Trophoblast cell (in vitro differentiated cells and primary cell): Measurements from ENCODE around the gene DLGAP1.

Experiments used
- DNase-seq, 2 donors: peaks; one replicate each; pipeline ENCODE4 v3.0.0-alpha.2; 2016
- H2AFZ ChIP-seq: 2 replicates; pipeline ENCODE4 v1.6.1; 2013; ENCODE audit warnings: low read length, moderate library complexity, mild to moderate bottlenecking; ENCODE audit not compliant: insufficient read depth, poor library complexity
- H2AK5ac ChIP-seq: 2 replicates; pipeline ENCODE4 v1.6.1; 2013; ENCODE audit warnings: mild to moderate bottlenecking, low read length
- H2BK120ac ChIP-seq: 2 replicates; pipeline ENCODE4 v1.6.1; 2013; ENCODE audit warnings: low read length, mild to moderate bottlenecking, moderate library complexity; ENCODE audit not compliant: insufficient read depth, poor library complexity
- H2BK12ac ChIP-seq: 2 replicates; pipeline ENCODE4 v1.6.1; 2013; ENCODE audit warnings: mild to moderate bottlenecking, low read length, moderate library complexity
- H2BK5ac ChIP-seq: 2 replicates; pipeline ENCODE4 v1.6.1; 2013; ENCODE audit warnings: low read length, low read depth, moderate library complexity, mild to moderate bottlenecking; ENCODE audit not compliant: poor library complexity
- H3K14ac ChIP-seq: 2 replicates; pipeline ENCODE4 v1.6.1; 2013; ENCODE audit warnings: mild to moderate bottlenecking, low read length
- H3K18ac ChIP-seq: 2 replicates; pipeline ENCODE4 v1.6.1; 2013; ENCODE audit warnings: mild to moderate bottlenecking, low read length
- H3K23ac ChIP-seq: 2 replicates; pipeline ENCODE4 v1.6.1; 2013; ENCODE audit warnings: low read length
- H3K27ac ChIP-seq: 2 replicates; pipeline ENCODE4 v1.5.1; 2013; ENCODE audit warnings: low read depth, mild to moderate bottlenecking, inconsistent platforms, low read length, moderate library complexity
- H3K27me3 ChIP-seq: 2 replicates; pipeline ENCODE4 v1.6.1; 2013; ENCODE audit warnings: inconsistent platforms, mild to moderate bottlenecking, low read length, moderate library complexity; ENCODE audit not compliant: insufficient read depth
- H3K36me3 ChIP-seq, 2 experiments: 1 replicate in 1 of 2; 2 replicates in 1 of 2; pipeline ENCODE4 v1.6.1; 2013; ENCODE audit warnings: low read length in 2 of 2, mild to moderate bottlenecking in 2 of 2, moderate library complexity in 1 of 2; ENCODE audit not compliant: insufficient read depth in 2 of 2, control insufficient read depth in 1 of 2
- H3K4ac ChIP-seq: 2 replicates; pipeline ENCODE4 v1.6.1; 2013; ENCODE audit warnings: low read depth, mild to moderate bottlenecking, low read length, moderate library complexity
- H3K4me1 ChIP-seq, 2 experiments: 1 replicate in 1 of 2; 2 replicates in 1 of 2; pipeline ENCODE4 v1.6.1; 2013; ENCODE audit warnings: low read length in 2 of 2, mild to moderate bottlenecking in 2 of 2, moderate library complexity in 1 of 2; ENCODE audit not compliant: insufficient read depth in 2 of 2, control insufficient read depth in 1 of 2
- H3K4me2 ChIP-seq: 2 replicates; pipeline ENCODE4 v1.6.1; 2013; ENCODE audit warnings: inconsistent platforms, mild to moderate bottlenecking, low read length, moderate library complexity
- H3K4me3 ChIP-seq: 2 replicates; pipeline ENCODE4 v1.5.1; 2013; ENCODE audit warnings: mild to moderate bottlenecking, low read depth, low read length, inconsistent platforms
- H3K79me1 ChIP-seq: one replicate; pipeline ENCODE4 v1.6.1; 2013; ENCODE audit warnings: low read length
- H3K79me2 ChIP-seq: 2 replicates; pipeline ENCODE4 v1.6.1; 2013; ENCODE audit warnings: low read length, mild to moderate bottlenecking; ENCODE audit not compliant: control insufficient read depth, insufficient read depth, poor library complexity
- H3K9ac ChIP-seq: 2 replicates; pipeline ENCODE4 v1.6.1; 2013; ENCODE audit warnings: mild to moderate bottlenecking, low read length
- H3K9me3 ChIP-seq: 2 replicates; pipeline ENCODE4 v1.6.1; 2013; ENCODE audit warnings: low read depth, mild to moderate bottlenecking, control low read depth, inconsistent platforms, low read length; ENCODE audit not compliant: insufficient read depth
- H4K12ac ChIP-seq: 2 replicates; pipeline ENCODE4 v1.6.1; 2013; ENCODE audit warnings: low read depth, mild to moderate bottlenecking, low read length, moderate library complexity
- H4K8ac ChIP-seq: 2 replicates; pipeline ENCODE4 v1.6.1; 2013; ENCODE audit warnings: low read depth, mild to moderate bottlenecking, low read length, moderate library complexity
- H4K91ac ChIP-seq: one replicate; pipeline ENCODE4 v1.6.1; 2013; ENCODE audit warnings: low read depth, mild to moderate bottlenecking, low read length, moderate library complexity
- WGBS: extraction: QIAGEN DNeasy Blood & Tissue Kit; methylation state at CpG from one replicate; pipeline ENCODE4 v1.1.7; 2013; ENCODE audit warnings: missing lambda C conversion rate; ENCODE audit not compliant: insufficient read length, insufficient coverage; ENCODE audit errors: extremely low coverage; 5-methylcytosine and 5-hydroxymethylcytosine counted together

DLGAP1 gene

GRCh38 chr18:3554811-3555427, 900.2 kb downstream of the DLGAP1 start:
- no peak overlapping the region for H2BK5ac ChIP-seq
- H3K4ac ChIP-seq, result no peak overlapping the region
- no peak overlapping the region for H3K18ac ChIP-seq
- H4K91ac ChIP-seq, result no peak overlapping the region
- H4K8ac ChIP-seq, result no peak overlapping the region
- no peak overlapping the region for H2BK120ac ChIP-seq
- no peak overlapping the region for H3K23ac ChIP-seq
- no peaks in the 10 kb centered on the region for H3K9me3 ChIP-seq
- H2BK12ac ChIP-seq, result no peak overlapping the region
- H4K12ac ChIP-seq, result no peak overlapping the region
- H3K79me1 ChIP-seq, result no peaks in the 10 kb centered on the region
- DNase-seq, result no peak
- no peak overlapping the region for H3K9ac ChIP-seq
- no peaks in the 10 kb centered on the region for H3K79me2 ChIP-seq
- no peak overlapping the region for H2AK5ac ChIP-seq
- H3K4me1 ChIP-seq, result no peaks in the 10 kb centered on the region
- no peaks in the 10 kb centered on the region for H3K36me3 ChIP-seq
- WGBS, result no CpG with 5 or more reads among the region's 2 CpGs
- no peak overlapping the region for H3K4me2 ChIP-seq
- H3K27ac ChIP-seq, result no peak overlapping the region
- no peaks in the 10 kb centered on the region for H3K27me3 ChIP-seq
- no peak overlapping the region for H3K4me3 ChIP-seq
- H2AFZ ChIP-seq, result no peak overlapping the region
- H3K14ac ChIP-seq, result no peak overlapping the region

- Histone ChIP-seq H3K79me2 (no peaks in the 10 kb centered on the region), H4K12ac (no peak overlapping the region), H2BK12ac (no peak overlapping the region), H3K4me3 (no peak overlapping the region), H2BK5ac (no peak overlapping the region), H3K27ac (no peak overlapping the region), H3K79me1 (no peaks in the 10 kb centered on the region), H3K14ac (no peak overlapping the region), H3K9ac (no peak overlapping the region), H3K23ac (no peak overlapping the region), H3K4me2 (peak overlapping the region; percentile 41), H3K27me3 (no peaks in the 10 kb centered on the region), H3K4ac (no peak overlapping the region), H3K18ac (no peak overlapping the region), H4K8ac (no peak overlapping the region), H3K9me3 (no peaks in the 10 kb centered on the region), H3K36me3 (no peaks in the 10 kb centered on the region), H4K91ac (no peak overlapping the region), H2AK5ac (no peak overlapping the region), H2BK120ac (no peak overlapping the region), H3K4me1 (no peaks in the 10 kb centered on the region), H2AFZ (no peak overlapping the region)
- no CpG with 5 or more reads among the region's 9 CpGs for WGBS
- DNase-seq, result peak; percentile 18 to 69
Measured at GRCh38 chr18:3554091-3554601, 901.0 kb downstream of the DLGAP1 start.

GRCh38 chr18:3552305-3552704, 902.8 kb downstream of the DLGAP1 start:
- no peaks in the 10 kb centered on the region for H3K9me3 ChIP-seq
- H4K8ac ChIP-seq, result no peak overlapping the region
- no peak overlapping the region for H2AFZ ChIP-seq
- H2BK120ac ChIP-seq, result no peak overlapping the region
- H4K12ac ChIP-seq, result no peak overlapping the region
- H3K79me1 ChIP-seq, result no peaks in the 10 kb centered on the region
- no peaks in the 10 kb centered on the region for H3K79me2 ChIP-seq
- no CpG with 5 or more reads among the region's 3 CpGs for WGBS
- no peak overlapping the region for H3K9ac ChIP-seq
- no peak overlapping the region for H3K4ac ChIP-seq
- H3K14ac ChIP-seq, result no peak overlapping the region
- no peak overlapping the region for H2BK12ac ChIP-seq
- H2BK5ac ChIP-seq, result no peak overlapping the region
- H2AK5ac ChIP-seq, result no peak overlapping the region
- H3K4me3 ChIP-seq, result no peak overlapping the region
- H3K18ac ChIP-seq, result no peak overlapping the region
- H4K91ac ChIP-seq, result no peak overlapping the region
- no peak overlapping the region for H3K27ac ChIP-seq
- no peaks in the 10 kb centered on the region for H3K4me1 ChIP-seq
- no peaks in the 10 kb centered on the region for H3K27me3 ChIP-seq
- no peaks in the 10 kb centered on the region for H3K36me3 ChIP-seq
- H3K4me2 ChIP-seq, result no peak overlapping the region
- no peak for DNase-seq
- no peak overlapping the region for H3K23ac ChIP-seq

- no peaks in the 10 kb centered on the region for H3K27me3 ChIP-seq
- no peaks in the 10 kb centered on the region for H3K79me1 ChIP-seq
- no peak overlapping the region for H3K9ac ChIP-seq
- H3K79me2 ChIP-seq, result no peaks in the 10 kb centered on the region
- no peak overlapping the region for H4K8ac ChIP-seq
- no peak overlapping the region for H3K4me3 ChIP-seq
- H3K14ac ChIP-seq, result no peak overlapping the region
- H4K91ac ChIP-seq, result no peak overlapping the region
- DNase-seq, result no peak
- H2AFZ ChIP-seq, result no peak overlapping the region
- H2BK5ac ChIP-seq, result no peak overlapping the region
- H3K23ac ChIP-seq, result no peak overlapping the region
- H2AK5ac ChIP-seq, result no peak overlapping the region
- H2BK12ac ChIP-seq, result no peak overlapping the region
- H3K4me1 ChIP-seq, result no peaks in the 10 kb centered on the region
- no peak overlapping the region for H3K4me2 ChIP-seq
- H3K4ac ChIP-seq, result no peak overlapping the region
- no peaks in the 10 kb centered on the region for H3K9me3 ChIP-seq
- no CpG with 5 or more reads among the region's 4 CpGs for WGBS
- H4K12ac ChIP-seq, result no peak overlapping the region
- H2BK120ac ChIP-seq, result no peak overlapping the region
- no peaks in the 10 kb centered on the region for H3K36me3 ChIP-seq
- H3K18ac ChIP-seq, result no peak overlapping the region
- no peak overlapping the region for H3K27ac ChIP-seq
Measured at GRCh38 chr18:3547891-3548615, 907.1 kb downstream of the DLGAP1 start.
